HFF-Myc (cell line): Measurements from ENCODE around the gene TFDP1.

Experiments
- DNase-seq: peaks from one replicate; pipeline ENCODE4 v3.0.0-alpha.2; 2011; ENCODE audit warnings: low read depth; ENCODE audit errors: extremely low read depth
- H3K4me3 ChIP-seq: replicated peaks from 2 replicates; pipeline ENCODE4 v1.5.1; 2011; ENCODE audit warnings: low read depth, mild to moderate bottlenecking, control low read depth, low read length
- TF ChIP-seq, protein P1 (sequence below): IDR thresholded peaks from 2 replicates; pipeline ENCODE4 v1.5.1; 2012; ENCODE audit warnings: mild to moderate bottlenecking, low read depth, low read length, control low read depth; ENCODE audit errors: missing control alignments

TFDP1 gene

DNA sequence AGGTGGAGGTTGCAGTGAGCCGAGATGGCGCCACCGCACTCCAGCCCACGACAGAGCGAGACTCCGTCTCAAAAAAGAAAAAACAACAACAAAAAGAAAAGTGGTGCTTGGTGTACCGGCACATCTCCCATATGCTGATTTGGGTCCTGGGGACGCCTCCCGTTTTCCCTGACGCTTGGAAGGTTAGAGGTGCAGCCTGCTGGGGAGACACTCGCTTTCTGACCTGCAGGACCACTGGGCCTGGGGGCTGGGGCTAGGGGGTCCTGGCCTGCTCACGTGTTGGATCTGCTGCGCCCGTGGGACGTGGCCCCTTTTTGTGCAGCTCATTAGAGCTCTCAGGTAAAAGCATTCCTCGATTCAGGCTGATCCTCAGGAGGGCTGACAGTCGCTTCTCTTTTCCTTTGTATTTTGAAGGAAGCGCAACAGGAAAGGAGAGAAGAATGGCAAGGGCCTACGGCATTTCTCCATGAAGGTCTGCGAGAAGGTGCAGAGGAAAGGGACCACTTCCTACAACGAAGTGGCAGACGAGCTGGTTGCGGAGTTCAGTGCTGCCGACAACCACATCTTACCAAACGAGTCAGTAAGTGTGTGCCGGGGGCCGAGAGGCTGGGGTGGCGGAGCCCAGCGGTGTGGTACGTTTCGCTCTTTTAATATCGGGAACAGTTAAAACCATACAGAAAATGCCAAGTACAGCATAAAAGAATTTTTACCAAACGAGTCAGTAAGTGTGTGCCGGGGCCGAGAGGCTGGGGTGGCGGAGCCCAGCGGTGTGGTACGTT, 48.3 kb downstream of the TFDP1 start:
- DNase-seq: no peak
- no peak overlapping the region for H3K4me3 ChIP-seq
- TF ChIP-seq, protein P1, sequence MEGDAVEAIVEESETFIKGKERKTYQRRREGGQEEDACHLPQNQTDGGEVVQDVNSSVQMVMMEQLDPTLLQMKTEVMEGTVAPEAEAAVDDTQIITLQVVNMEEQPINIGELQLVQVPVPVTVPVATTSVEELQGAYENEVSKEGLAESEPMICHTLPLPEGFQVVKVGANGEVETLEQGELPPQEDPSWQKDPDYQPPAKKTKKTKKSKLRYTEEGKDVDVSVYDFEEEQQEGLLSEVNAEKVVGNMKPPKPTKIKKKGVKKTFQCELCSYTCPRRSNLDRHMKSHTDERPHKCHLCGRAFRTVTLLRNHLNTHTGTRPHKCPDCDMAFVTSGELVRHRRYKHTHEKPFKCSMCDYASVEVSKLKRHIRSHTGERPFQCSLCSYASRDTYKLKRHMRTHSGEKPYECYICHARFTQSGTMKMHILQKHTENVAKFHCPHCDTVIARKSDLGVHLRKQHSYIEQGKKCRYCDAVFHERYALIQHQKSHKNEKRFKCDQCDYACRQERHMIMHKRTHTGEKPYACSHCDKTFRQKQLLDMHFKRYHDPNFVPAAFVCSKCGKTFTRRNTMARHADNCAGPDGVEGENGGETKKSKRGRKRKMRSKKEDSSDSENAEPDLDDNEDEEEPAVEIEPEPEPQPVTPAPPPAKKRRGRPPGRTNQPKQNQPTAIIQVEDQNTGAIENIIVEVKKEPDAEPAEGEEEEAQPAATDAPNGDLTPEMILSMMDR: no peak

DNA sequence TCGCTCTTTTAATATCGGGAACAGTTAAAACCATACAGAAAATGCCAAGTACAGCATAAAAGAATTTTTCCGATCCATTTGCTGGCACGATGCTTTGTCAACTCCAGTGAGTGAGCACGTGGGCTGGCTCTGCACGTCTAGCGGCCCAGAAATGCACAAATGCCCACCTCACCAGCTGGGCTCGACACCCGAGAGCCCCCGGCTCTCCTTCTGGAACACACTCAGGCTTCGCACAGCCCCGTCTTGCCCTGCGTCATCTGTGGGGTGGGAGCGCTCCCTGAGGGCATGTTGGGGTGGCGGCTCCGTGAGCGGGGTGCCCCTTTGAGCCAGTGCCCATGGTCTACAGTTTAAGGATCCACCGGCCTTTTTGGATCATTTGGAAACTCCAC, 48.9 kb downstream of the TFDP1 start:
- no peak overlapping the region for H3K4me3 ChIP-seq
- no peak for DNase-seq
- TF ChIP-seq, protein P1: no peak

DNA sequence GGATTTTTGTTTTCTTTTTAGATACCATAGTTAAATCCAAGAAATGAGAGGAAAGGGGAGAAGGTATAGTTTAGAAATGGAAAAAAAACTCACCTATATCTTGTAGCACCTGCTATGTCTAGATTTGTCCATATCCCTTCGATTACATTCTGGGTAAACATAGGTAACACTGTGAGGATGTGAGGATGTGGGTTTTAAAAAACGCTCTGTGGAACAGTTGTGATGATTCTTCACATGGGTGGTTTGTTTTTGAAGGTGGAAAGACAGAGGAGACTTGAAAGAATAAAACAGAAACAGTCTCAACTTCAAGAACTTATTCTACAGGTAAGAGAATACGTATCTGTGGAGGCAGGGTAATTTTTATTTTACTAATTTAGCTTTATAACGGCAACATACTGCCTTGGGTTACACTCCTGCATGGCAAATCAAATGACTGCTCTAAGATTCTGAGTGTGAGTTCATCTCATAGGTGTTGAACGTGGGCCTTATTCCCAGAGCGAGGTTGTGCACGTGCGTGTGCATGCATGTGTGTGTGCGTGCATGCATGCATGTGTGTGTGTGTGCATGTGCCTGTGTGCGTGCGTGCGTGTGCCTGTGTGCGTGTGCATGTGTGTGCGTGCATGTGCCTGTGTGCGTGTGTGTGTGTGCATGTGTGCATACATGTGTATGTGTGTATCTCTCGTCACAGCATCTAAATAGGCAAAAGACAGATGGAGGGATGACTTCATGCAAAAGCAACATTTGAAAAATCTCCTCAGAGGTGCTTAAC, 49.9 kb downstream of the TFDP1 start:
- TF ChIP-seq, protein P1: no peak
- DNase-seq: no peak
- H3K4me3 ChIP-seq: no peak overlapping the region

DNA sequence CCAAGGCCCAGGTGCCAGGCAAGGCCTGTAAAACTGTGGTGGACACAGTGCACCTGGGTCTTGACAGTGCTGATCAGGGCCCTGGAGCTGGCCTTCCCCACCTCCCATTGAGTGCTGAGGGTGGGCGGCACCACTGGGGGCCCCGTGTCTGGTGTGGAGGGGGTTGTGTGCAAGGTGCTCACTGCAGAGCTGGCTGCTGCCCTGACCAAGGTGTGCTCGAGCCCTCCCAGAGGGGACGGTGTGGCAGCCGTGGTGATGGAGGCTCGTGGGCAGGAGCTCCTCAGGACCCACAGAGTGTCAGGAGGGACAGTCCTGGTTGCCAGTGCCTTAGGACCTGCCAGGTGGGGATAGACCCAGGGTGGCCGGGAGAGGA, 50.5 kb downstream of the TFDP1 start:
- TF ChIP-seq, protein P1: no peak
- no peak overlapping the region for H3K4me3 ChIP-seq
- DNase-seq: no peak

DNA sequence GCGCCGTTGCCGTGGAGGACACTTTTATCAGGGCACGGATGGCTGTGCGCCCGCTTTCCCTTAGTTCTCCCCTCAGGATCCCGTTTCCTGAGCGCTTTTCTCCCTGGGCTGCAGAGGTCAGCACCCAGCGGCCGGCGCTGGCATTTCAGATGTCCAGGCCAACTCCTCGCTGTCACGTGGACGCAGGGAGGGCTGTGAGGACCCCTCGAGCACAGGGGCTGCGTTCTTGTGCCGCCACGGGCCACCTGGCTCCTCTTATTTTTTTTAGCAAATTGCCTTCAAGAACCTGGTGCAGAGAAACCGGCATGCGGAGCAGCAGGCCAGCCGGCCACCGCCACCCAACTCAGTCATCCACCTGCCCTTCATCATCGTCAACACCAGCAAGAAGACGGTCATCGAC, 51.2 kb downstream of the TFDP1 start:
- TF ChIP-seq, protein P1: no peak
- H3K4me3 ChIP-seq: no peak overlapping the region
- DNase-seq: no peak

DNA sequence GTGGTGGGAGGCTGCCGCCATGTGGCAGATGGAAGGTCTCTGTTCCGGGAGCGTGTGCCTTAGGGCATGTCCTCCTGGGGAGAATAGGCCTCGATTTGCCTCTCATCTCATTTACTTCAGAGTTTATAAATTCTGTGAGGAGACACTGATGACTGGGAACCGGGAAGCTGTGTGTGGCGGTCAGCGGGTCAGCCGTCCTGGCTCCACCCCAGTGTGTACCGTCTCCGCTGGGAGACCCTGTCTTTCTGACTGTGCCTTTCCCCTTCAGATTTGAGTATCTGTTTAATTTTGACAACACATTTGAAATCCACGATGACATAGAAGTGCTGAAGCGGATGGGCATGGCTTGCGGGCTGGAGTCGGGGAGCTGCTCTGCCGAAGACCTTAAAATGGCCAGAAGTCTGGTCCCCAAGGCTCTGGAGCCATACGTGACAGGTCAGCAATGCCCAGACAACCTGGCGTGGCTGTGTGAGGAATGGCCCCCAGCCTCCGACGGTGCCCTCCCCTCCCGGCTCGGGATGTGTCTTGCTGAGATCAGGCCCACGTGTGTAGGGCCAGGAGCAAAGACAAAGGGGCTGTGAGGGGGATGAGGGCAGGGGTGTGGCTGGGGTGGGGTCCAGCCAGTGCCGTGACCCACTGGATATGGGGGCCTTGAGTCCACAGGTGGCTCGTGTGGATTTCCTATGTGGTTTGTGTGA, 51.9 kb downstream of the TFDP1 start:
- DNase-seq: no peak
- no peak overlapping the region for H3K4me3 ChIP-seq
- TF ChIP-seq, protein P1: no peak
